GM19468 (cell line): Measurements from ENCODE around the gene ZNF521.

ENCODE experiments used
- ATAC-seq: cut with Tn5 transposase; IDR thresholded peaks from one replicate; pipeline ENCODE4 v1.9.1; 2021; ENCODE audit warnings: mild to moderate bottlenecking, moderate library complexity, moderate number of reproducible peaks; ENCODE audit not compliant: unreplicated experiment; ENCODE audit errors: extremely low read depth

Gene ZNF521

DNA sequence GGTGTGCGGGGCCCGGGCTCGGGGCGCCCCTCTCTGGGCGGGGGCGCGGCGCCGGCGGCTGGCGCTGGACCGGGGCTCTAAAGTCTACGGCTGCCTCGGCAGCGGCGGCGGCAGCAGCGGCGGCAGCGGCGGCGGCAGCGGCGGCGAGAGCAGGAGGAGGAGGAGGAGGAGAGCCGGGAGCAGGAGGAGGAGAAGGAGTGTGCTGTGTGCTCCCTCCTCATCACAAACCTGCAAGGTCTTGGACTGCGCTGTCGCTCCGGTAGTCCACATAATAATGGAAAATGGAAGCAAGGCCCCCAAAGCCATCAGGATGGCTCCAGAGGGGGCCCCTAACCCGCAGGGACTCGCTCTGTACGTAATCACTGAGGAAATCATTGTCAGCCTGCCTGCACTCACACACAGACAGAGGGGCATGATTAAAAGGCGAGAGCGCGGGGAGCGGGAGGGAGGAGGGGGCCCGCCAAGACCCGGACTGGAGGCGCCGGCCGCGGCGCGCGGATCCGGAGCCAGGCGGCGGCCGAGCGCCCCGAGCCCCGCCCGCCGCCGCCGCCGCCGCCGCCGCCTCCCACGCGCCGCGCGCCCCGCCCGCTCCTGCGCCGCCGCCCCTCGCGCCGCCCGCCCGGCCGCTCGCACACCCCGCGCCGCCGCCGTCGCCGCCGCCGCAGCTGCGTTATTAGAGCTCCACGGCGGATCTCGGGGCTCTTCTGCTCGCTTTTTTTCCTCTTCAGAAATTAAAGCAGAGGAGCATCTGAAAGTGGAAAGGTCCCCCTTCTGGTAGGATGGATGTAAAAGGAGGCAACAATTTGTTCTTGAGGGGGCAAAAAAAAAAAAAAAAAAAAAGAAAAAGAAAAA is at the start of gene ZNF521:
Gene ZNF521, minus strand, starts transcription at position 390 of the 852 bp plus-strand sequence. CDS start 1,220 bp downstream, outside the sequence.
- ATAC-seq: no peak

DNA sequence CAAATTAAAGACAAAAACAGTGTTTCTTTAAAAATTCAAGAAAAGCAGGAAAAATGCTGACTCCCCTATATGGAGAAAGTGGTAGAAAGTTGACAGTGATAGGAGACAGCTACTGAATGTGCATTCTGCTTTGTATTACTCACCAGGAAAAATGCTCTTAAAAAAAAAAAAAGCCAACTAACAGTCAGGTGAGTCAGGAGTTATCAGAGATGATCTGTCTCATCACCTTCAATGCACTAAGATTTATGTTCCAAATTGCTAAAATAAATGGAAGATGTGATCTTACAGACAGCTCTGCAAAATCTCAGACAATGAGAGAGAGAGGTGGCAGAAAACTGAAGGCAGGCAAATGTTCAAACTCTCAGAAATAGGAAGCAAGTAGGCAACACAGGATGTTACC is 47.6 kb upstream of the ZNF521 start:
- ATAC-seq: no peak

DNA sequence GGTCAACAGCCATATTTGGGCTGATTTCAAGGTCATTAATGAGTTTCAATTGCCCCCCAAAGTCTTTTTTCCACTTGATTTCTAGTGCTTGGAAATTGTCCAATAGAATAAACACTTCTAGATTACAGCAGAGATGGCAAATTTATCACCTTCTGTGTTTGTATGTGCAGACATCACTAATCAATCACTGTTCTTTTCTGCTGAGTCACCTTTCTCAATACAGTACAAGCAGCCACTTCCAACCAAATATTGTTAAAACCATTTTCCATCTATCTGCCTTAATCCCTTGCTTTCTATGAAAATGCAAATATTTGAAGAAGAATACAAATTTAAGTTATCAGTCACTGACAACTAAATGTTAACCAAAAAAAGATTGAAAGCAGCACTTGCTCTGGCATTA is 40.2 kb upstream of the ZNF521 start:
- ATAC-seq: no peak

DNA sequence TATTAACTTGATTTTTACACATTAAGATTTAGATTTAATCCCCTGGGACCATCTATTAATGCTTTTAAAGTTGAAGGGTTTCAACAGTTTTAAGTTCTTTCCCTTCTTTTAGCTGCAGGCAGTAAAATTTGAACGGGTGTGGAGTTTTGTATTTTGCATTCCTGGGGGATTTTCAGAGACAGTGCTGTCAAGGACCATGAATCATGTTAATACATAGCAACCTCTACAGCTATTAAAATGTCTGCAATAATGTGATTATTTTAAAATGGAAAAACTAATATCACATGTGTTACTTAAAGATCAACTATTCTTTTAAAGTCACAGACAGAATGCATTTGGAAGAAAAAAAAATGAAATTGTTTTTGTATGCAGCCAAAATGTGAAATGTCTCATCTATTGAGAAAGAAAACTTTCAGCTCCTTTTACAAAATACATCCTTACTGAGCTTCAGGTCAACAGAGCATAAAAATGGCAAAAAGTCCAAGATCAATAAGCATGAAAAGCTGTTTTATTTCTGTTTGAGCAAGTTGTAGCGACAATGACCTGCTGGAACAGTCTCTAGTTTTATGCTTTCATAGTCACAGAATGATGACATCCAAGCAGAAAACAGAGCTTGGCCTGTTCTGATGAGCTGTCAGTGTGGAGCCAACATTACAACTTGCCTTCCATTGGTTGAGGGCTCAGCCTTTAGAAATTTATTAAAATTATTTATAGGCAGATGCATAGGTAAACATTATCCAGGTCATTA is 21.6 kb upstream of the ZNF521 start:
- no peak for ATAC-seq

DNA sequence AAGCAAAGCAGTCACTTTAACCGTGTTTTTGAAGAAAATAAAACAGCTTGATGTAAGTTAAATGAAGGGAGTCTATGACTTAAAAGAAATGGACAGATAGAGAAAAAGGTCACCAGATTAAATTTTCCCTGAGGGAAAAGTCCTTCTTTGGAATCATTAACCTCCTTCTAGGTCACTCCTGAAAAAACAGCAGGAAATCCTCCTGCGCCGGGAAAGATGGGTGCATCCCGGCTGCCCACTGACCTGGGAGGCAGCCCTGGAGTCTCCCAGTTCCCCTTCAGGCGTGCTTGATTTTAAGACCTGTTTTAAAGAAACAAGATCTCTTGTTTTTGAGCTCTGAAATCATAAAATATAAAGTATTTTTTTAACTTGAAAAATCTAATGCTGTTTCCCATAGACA is 18.4 kb upstream of the ZNF521 start:
- no peak for ATAC-seq

DNA sequence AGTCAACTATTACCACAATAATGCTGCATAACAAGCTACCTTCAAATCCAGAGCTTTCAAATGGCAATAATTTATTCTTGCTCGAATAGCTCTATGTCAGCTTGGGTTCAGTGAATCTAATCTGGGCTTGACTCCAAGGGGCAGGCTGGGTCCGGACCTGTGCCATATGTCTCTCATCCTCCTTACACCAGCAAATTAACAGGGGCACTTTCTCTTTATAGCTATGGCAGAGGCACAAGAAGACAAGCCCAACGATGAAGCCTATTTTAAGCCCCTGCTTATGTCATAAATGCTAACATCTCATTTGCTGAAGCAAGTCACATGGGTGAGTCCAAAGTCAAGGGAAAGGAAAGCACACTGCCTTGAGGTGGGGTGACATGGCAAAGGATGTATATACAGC is 13.3 kb upstream of the ZNF521 start:
- no peak for ATAC-seq

DNA sequence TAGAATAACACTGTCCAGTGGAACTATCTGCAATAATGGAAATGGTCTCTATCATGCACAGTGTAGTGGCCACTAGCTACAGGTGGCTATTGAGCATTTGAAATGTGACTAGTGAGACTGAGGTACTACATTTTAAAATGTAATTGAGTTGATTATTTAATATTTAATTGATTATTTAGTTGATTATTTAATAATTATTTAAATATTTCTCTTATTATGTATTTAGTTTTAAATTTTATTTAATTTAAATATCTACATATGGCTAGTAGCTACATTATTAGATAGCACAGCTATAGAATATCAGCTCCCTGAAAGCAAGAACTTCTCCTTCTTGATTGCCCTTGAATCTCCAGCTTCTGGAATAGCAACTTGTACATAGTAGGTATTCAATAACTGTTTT is 12.8 kb upstream of the ZNF521 start:
- ATAC-seq: no peak

DNA sequence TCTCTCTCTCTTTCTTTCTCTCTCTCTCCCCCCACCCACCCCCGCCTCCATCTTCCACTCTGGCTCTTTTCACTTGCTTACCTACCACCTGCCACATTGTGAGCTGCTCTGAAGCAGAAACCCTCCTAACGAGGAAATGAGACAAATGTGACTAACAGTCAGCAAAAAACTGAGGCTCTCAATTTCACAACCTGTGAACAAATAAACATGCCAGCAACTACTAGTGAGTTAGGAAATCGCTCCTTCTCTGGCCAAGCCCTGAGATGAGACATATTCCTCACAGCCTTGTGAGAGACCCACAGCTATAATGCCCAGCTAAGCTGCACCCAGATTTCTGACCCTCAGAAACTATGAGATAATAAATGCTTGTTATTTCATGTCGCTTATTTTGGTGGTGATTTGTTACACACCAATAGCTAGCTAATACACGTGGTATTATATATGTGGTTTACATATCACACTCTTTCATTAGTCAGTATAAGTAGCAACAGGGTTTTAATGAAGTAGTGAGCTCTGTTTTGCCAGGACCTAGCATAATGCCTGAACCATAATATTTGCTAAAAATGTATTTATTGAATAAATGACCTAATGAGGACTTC is 8.4 kb upstream of the ZNF521 start:
- ATAC-seq: no peak

DNA sequence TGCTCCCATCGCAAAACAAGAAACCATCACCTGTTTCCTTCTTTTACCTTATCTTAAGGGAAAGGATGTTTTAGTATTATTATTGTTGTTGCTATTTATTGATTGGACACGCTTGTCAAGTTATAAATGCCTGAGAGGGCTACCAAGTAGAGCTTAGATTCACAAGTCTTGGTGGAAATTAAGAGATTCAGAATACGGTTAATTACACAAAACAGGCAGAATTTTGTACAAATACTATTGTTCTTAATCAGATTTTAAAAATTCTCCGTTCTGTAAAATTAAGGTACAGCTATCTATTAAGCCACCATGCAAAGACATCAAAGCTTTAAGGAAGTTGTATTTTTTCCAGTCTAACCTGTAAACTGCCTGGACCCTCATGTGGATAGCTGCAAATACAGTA is 1.1 kb upstream of the ZNF521 start:
- no peak for ATAC-seq

DNA sequence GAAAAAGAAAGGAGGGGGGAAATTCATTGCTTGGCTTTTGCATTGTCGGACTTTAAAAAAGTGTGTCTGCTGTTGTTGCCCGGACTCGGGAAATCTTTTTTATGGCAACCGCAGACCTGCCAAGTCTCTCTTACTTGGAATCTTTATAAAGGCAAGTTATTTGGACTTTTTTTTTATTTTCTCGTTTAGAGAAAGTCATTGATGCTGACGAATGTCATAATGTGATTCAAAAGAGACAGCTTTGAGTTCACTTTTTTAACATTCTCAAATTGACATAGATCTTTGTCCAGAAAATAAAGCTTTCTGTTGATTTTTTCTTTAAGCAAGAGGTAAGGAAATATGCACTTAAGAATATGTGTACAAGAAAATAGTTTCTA is 651 bp upstream of the ZNF521 start:
- ATAC-seq: no peak

DNA sequence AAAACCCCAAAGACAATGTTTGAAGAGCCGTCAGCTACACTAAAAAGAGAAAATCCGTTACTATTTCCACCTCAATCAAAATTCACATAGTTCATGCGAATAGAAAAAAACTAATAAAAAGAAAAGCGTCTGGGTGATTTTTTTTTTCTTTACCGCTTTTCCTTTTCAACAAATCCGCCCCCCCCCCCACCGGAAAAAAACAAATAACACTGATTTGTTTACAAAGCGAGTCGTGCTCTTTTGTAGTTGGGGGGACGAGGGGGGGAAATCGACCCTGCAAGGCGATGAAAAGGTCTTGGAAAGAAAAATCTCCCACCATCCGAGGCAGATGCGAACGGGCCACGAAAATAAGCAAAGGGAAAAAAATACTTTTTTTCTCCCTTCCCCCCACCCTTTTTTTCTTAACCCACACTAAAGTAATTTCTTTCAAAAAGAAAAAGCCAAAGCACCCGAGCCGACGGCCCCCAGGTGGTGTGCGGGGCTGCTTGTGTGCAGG is 638 bp downstream of the ZNF521 start:
- no peak for ATAC-seq

DNA sequence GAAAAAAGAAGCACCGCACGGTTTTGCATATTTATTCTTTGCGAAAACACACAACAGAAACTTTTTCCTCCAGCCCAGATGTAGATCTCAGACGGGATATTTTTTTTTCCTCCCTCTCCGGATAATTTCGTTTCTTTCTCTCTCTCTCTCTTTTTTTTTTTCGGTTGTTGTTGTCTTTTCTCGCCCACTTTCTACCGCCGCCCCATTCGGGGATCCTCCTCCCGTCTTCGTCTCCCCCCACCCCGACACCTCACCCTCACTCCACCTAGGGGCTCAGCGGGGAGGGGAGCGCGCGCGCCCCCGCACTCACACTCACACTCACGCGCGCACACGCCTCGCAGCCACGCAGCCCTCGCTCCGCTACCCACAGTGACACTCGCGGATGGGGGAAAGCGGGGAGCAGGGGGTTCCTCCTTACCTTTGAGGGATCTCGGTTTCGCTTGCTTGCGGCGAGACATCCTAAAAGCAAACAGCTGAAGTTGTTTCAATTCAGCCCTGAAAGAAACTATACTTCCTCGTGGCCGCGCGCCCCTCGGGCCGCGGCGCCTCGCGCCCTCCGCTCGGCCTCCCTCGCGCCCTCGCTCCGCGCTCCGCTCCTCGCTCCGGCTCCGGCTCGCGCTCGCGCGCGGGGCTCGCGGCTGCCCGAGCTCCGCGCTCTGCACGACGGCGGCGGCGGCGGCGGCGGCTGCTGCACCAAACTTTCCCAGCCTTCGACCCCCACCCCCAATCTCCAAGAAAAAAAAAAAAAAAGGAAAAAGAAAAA is 1.3 kb downstream of the ZNF521 start:
- no peak for ATAC-seq

DNA sequence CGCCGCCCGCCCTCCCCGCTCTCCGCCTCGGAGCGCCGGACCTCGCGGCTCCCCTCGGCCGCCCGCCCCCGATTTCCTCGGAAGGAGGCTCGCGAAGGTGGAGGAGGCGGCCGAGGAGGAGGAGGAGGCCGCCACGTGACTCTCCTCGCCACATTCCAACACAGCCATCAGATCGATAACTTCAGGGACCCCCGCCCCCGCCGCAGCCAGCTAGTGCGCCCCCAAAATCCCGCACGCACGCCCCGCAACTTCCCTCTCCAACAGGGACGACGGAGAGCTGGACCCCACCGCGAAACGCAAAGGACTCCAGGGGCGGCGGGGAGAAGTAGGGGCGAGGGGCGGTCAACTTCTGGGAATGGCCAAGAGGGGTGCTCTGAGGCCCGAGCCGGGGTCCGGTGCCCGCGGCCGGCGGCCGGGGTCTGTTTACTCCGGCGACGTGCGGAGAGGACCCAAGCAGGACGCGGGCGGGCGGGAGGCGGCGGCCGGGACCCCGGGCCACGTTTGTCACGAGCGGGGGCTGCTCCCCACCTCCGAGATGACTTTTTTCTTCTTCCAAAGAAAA is 2.0 kb downstream of the ZNF521 start:
- no peak for ATAC-seq

DNA sequence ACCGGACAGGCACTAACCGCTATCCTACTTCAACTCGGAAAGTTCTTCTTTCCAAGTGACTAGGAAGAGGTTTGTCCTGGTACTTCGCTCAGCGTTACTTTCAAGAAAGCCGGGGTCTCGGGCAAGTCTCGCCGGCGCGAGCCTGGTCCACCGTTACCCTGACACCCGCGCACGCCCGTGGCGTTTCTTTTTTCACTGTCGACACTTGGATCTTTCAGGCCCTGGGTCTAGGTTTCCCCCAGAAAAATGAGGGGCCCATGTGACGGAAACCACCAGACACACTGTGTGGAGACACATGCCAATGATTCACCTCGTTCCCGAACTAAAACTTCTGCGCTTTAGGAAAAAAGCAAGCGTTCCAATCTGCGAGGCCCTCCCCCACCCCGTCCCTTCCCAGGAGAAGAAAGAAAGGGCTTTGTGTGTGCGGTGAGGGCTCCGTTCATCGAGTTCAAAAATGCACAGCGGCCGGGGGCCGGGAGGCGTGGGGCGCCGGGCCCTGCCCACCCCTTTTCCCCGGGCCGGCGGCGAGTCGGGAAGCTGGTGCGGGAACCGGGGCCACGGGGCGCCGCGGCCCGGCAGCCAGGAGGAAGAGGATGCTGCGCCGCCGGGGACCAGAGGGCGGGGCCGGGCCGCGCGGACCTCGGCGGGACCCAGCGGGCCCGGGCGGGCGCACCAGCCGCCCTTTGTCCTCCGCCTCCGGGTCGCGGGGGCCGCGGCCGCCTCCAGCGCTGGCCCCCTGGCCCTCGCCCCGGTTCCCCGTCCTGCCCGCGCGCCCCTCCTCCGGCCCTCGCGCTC is 2.6 kb downstream of the ZNF521 start:
- no peak for ATAC-seq

DNA sequence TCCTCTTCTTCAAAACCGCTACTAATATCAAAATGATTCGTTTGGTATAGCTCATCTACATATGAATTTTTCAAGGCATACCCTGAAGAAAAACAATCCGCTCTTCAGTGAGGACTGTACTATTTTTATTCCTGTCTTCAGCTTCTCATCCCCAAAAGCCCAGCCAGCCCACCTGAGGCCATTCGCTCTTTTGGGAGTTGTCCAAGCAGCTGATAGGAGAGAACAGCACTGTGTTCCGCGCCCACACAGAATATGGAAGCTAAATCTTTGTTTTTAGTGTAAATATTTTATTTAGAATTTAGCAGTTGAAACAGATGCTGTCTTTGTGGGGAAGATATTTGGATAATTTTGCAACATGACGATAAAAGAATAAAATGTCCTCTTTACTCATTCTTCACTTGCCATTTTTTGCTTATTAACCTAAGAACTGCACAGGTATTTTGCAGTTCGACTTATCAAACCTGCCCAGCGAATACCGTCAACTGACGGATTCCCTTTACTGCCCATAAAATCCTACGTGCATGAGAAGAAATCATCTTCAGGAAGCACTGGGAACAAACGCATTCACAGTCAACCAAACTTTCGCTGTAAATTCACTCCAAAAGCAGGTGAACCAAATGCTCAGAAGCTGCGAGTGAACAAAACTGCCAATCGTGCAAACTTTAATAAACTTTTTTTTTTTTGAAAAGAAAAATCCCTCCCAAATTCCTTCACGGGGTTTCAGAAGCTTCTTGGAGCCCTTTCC is 3.4 kb downstream of the ZNF521 start:
- ATAC-seq: no peak

DNA sequence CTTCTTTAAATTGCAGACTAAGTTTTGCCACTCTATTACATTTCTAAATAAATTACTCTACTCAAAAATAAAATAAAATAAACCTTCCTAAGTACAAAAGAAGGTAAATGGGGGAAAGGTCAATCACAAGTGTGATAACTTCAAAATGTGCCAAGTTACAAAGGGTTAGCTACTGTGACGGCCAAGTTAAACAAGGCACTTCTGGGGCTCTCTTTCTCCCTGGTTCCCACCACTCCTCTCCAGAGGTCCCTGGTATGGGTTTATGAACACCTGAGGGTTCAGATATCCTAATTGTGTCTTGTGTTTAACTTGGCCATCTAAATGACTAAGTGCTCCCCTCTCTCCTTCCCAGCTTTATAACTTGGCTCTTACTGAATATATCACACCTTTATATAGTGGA is 5.4 kb downstream of the ZNF521 start:
- ATAC-seq: no peak

DNA sequence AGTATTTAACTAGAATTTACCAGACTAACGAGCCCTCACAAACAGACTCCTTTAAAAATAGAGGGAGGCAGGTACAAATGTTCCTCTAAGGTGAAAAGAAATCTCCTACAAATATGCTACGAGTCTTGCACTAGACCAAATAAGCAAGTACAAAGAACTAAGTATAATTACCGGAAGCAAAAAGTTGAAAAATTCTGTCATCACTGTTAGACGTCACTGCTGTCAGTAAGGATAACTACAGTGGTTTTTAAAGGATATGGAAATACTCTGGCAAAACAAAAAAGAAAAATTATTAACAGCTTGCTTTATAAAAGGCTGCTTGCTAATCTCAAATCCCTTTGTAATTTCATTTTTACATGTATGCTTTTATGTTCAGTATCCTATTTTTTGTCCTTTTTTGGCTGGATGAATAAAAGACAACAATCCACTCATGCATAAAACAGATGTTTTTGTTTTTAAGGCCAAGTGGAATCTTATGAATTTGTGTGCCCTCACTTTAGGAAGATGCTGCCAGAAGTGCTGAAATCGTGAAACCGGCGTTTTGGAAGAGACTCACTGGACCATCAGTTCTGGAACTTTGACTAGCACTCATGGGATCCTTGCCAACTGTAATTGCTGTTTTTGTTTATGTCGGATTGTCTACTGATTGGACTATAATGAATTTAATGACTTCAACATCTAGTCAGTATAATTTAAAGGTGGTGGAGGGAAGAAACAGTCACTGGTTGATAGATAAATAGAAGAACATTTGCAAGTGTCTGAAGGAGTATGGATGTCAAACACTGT is 6.7 kb downstream of the ZNF521 start:
- ATAC-seq: no peak

DNA sequence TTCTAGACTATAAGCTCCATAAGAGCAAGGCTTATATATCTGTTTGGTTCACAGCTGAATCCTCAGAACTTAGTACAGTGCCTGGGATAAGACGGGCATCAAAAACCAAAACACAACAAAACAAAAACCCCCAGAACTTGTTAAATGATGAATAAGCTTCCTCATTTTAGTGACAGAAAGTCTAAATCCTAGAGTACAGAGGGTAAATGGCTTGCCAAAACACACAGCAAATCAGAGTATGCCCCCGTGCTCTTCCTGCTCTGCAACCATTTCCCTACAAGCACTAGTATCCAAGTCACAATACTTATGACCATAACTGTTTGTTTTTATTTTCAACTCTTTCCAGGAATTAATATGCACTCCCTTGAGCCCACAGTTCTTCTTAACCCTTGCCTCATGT is 10.1 kb downstream of the ZNF521 start:
- no peak for ATAC-seq
